ENCODE results near the gene NT5C2. TPM values are rescaled to one million over a fixed set of nuclear protein-coding genes. Genes with fewer than 3 reads are reported as not detected.

The NT5C2 gene
- total and polyA plus RNA-seq, 2 experiments from 2014 or later: 52.6 to 69.0 TPM

GRCh38 chr10:103110407-103110806 lies 82.7 kb downstream of the NT5C2 start:
- TF ChIP-seq EZH2 (IDR thresholded peaks at IDR 0.05; ENCODE audit: insufficient read depth, poor library complexity, severe bottlenecking) (no peak), EZH2phosphoT487 (IDR thresholded peaks at IDR 0.05; ENCODE audit: insufficient read depth, low read depth) (no peak)
- DNase-seq: no peak
- Histone ChIP-seq H3K9me3 (ENCODE audit: low read depth) (no peaks in the 10 kb centered on the region), H3K27me3 (replicated peaks; ENCODE audit: insufficient read depth) (no peaks in the 10 kb centered on the region), H3K36me3 (ENCODE audit: low read depth) (peaks cover 18% of the 10 kb centered on the region), H3K9me2 (ENCODE audit: insufficient read depth) (no peaks in the 10 kb centered on the region), H3K4me2 (ENCODE audit: unreplicated experiment) (no peak overlapping the region), H4K20me1 (ENCODE audit: insufficient read depth) (peaks cover 5% of the 10 kb centered on the region; the same call in 1 of the 2 replicates), H3K79me2 (ENCODE audit: insufficient read depth) (peaks cover 93% of the 10 kb centered on the region), H3K4me1 (ENCODE audit: insufficient read depth) (peaks cover 6% of the 10 kb centered on the region), H3K9ac (no peak overlapping the region), H3F3A (ENCODE audit: insufficient read depth) (peaks cover 17% of the 10 kb centered on the region), H2AFZ (no peak overlapping the region), H3K4me3 (no peak overlapping the region), H3K27ac (0 out of 2 replicates have a peak overlapping the region, but pooled peaks have one; percentile 20)
- in situ Hi-C loops (cut with MboI): no loop called here

GRCh38 chr10:103109821-103110220 lies 83.3 kb downstream of the NT5C2 start:
- H3K4me2 ChIP-seq (ENCODE audit: unreplicated experiment): no peak overlapping the region
- peaks cover 6% of the 10 kb centered on the region for H3K4me1 ChIP-seq (ENCODE audit: insufficient read depth)
- H3K79me2 ChIP-seq (ENCODE audit: insufficient read depth): peaks cover 89% of the 10 kb centered on the region
- in situ Hi-C loops (cut with MboI): no loop called here
- H2AFZ ChIP-seq: no peak overlapping the region
- DNase-seq: no peak
- H4K20me1 ChIP-seq (ENCODE audit: insufficient read depth): peaks cover 2% of the 10 kb centered on the region; the same call in 1 of the 2 replicates
- no peaks in the 10 kb centered on the region for H3K9me2 ChIP-seq (ENCODE audit: insufficient read depth)
- TF ChIP-seq EZH2phosphoT487 (IDR thresholded peaks at IDR 0.05; ENCODE audit: insufficient read depth, low read depth) (no peak), EZH2 (IDR thresholded peaks at IDR 0.05; ENCODE audit: insufficient read depth, poor library complexity, severe bottlenecking) (no peak)
- no peaks in the 10 kb centered on the region for H3K27me3 ChIP-seq (replicated peaks; ENCODE audit: insufficient read depth)
- H3K9me3 ChIP-seq (ENCODE audit: low read depth): no peaks in the 10 kb centered on the region
- H3K27ac ChIP-seq: no peak overlapping the region
- H3K4me3 ChIP-seq: no peak overlapping the region
- 99 to 100% methylated on average over 2 of the region's 2 CpGs for WGBS, 2 experiments (ENCODE audit: low coverage in 1 of 2, low lambda C conversion rate in 2 of 2, missing lambda C conversion rate in 2 of 2)
- peaks cover 17% of the 10 kb centered on the region for H3F3A ChIP-seq (ENCODE audit: insufficient read depth)
- H3K9ac ChIP-seq: no peak overlapping the region
- peaks cover 21% of the 10 kb centered on the region for H3K36me3 ChIP-seq (ENCODE audit: low read depth)

GRCh38 chr10:103106539-103106938 lies 86.5 kb downstream of the NT5C2 start:
- H3K9ac ChIP-seq: no peak overlapping the region
- TF ChIP-seq EZH2phosphoT487 (IDR thresholded peaks at IDR 0.05; ENCODE audit: insufficient read depth, low read depth): no peak
- TF ChIP-seq EZH2 (IDR thresholded peaks at IDR 0.05; ENCODE audit: insufficient read depth, poor library complexity, severe bottlenecking): no peak
- no peaks in the 10 kb centered on the region for H4K20me1 ChIP-seq (ENCODE audit: insufficient read depth)
- no peak overlapping the region for H3K27ac ChIP-seq
- H3K4me3 ChIP-seq: no peak overlapping the region
- no peak overlapping the region for H3K4me2 ChIP-seq (ENCODE audit: unreplicated experiment)
- in situ Hi-C loops (cut with MboI): no loop called here
- H3F3A ChIP-seq (ENCODE audit: insufficient read depth): peaks cover 6% of the 10 kb centered on the region
- no peaks in the 10 kb centered on the region for H3K9me2 ChIP-seq (ENCODE audit: insufficient read depth)
- no peak for DNase-seq
- no peaks in the 10 kb centered on the region for H3K9me3 ChIP-seq (ENCODE audit: low read depth)
- peaks cover 63% of the 10 kb centered on the region for H3K79me2 ChIP-seq (ENCODE audit: insufficient read depth)
- peaks cover 37% of the 10 kb centered on the region for H3K36me3 ChIP-seq (ENCODE audit: low read depth)
- H3K27me3 ChIP-seq (replicated peaks; ENCODE audit: insufficient read depth): no peaks in the 10 kb centered on the region
- peaks cover 6% of the 10 kb centered on the region for H3K4me1 ChIP-seq (ENCODE audit: insufficient read depth)
- no peak overlapping the region for H2AFZ ChIP-seq

GRCh38 chr10:103105462-103105861 lies 87.6 kb downstream of the NT5C2 start:
- H3K36me3 ChIP-seq (ENCODE audit: low read depth): peaks cover 40% of the 10 kb centered on the region

GRCh38 chr10:103104721-103105120 lies 88.4 kb downstream of the NT5C2 start:
- WGBS, 2 experiments (ENCODE audit: low coverage in 1 of 2, low lambda C conversion rate in 2 of 2, missing lambda C conversion rate in 2 of 2): 21 to 27% methylated on average over 2 of the region's 2 CpGs
- H3K9me2 ChIP-seq (ENCODE audit: insufficient read depth): no peaks in the 10 kb centered on the region
- no peaks in the 10 kb centered on the region for H4K20me1 ChIP-seq (ENCODE audit: insufficient read depth)
- H3K27me3 ChIP-seq (replicated peaks; ENCODE audit: insufficient read depth): no peaks in the 10 kb centered on the region
- TF ChIP-seq EZH2 (IDR thresholded peaks at IDR 0.05; ENCODE audit: insufficient read depth, poor library complexity, severe bottlenecking) (no peak), EZH2phosphoT487 (IDR thresholded peaks at IDR 0.05; ENCODE audit: insufficient read depth, low read depth) (no peak)
- H3K9me3 ChIP-seq (ENCODE audit: low read depth): no peaks in the 10 kb centered on the region
- in situ Hi-C loops (cut with MboI): no loop called here
- no peak overlapping the region for H3K4me3 ChIP-seq
- H3K9ac ChIP-seq: no peak overlapping the region
- H3K4me1 ChIP-seq (ENCODE audit: insufficient read depth): no peaks in the 10 kb centered on the region
- no peak overlapping the region for H2AFZ ChIP-seq
- no peak overlapping the region for H3K4me2 ChIP-seq (ENCODE audit: unreplicated experiment)
- H3F3A ChIP-seq (ENCODE audit: insufficient read depth): no peaks in the 10 kb centered on the region
- H3K27ac ChIP-seq: no peak overlapping the region
- DNase-seq: no peak
- peaks cover 46% of the 10 kb centered on the region for H3K79me2 ChIP-seq (ENCODE audit: insufficient read depth)
- peaks cover 47% of the 10 kb centered on the region for H3K36me3 ChIP-seq (ENCODE audit: low read depth)

More at GRCh38 chr10:103105462-103105861, 87.6 kb downstream of the NT5C2 start:
- Histone ChIP-seq H3K9me2 (ENCODE audit: insufficient read depth) (no peaks in the 10 kb centered on the region), H4K20me1 (ENCODE audit: insufficient read depth) (no peaks in the 10 kb centered on the region), H3K4me1 (ENCODE audit: insufficient read depth) (no peaks in the 10 kb centered on the region), H3K9me3 (ENCODE audit: low read depth) (no peaks in the 10 kb centered on the region), H2AFZ (no peak overlapping the region), H3K4me3 (no peak overlapping the region), H3K4me2 (ENCODE audit: unreplicated experiment) (no peak overlapping the region), H3K9ac (no peak overlapping the region), H3F3A (ENCODE audit: insufficient read depth) (no peaks in the 10 kb centered on the region), H3K79me2 (ENCODE audit: insufficient read depth) (peaks cover 54% of the 10 kb centered on the region), H3K27ac (no peak overlapping the region), H3K27me3 (replicated peaks; ENCODE audit: insufficient read depth) (no peaks in the 10 kb centered on the region)
- WGBS, 2 experiments (ENCODE audit: low coverage in 1 of 2, low lambda C conversion rate in 2 of 2, missing lambda C conversion rate in 2 of 2): 93 to 100% methylated on average over 1 of the region's 1 CpG
- in situ Hi-C loops (cut with MboI): no loop called here
- DNase-seq: no peak
- no peak for TF ChIP-seq EZH2 (IDR thresholded peaks at IDR 0.05; ENCODE audit: insufficient read depth, poor library complexity, severe bottlenecking)

All from GM23248 (cell line).